OCI-LY7 (cell line): Measurements from ENCODE around the gene NTM. TPM values are rescaled to one million over a fixed set of nuclear protein-coding genes. Genes with fewer than 3 reads are reported as not detected.
A peak's percentile ranks its signal among the peaks of the same experiment; 100 is the strongest.

Source experiments
- BruUV-seq: library from RNA; stranded (reverse); fragments of 400-500 nt; replicated peaks from 2 replicates; lab custom pipeline; 2021; lab: Mats Ljungman, UMichigan
- CTCF ChIA-PET: fragments of 300-600 bp; sonication (Branson Sonifier 250); formaldehyde crosslinking; loops from one replicate; lab custom pipeline; 2022; ENCODE audit warnings: antibody characterized with exemption; ENCODE audit not compliant: unreplicated experiment; lab: Charles Lee
- POLR2A ChIA-PET: fragments of 300-600 bp; sonication (Branson Sonifier 250); formaldehyde crosslinking; loops from one replicate; lab custom pipeline; 2022; ENCODE audit warnings: antibody characterized with exemption; lab: Charles Lee
- DNase-seq: peaks from one replicate; pipeline ENCODE4 v3.0.0-alpha.2; 2015; ENCODE audit warnings: low spot score
- H2AFZ ChIP-seq: fragments of 200-600 bp; sonication (generic), shearing (Covaris generic); 2 replicates; pipeline ENCODE4 v1.6.1; 2014; ENCODE audit warnings: mild to moderate bottlenecking, antibody characterized with exemption, low read length, moderate library complexity
- H3K27ac ChIP-seq: fragments of 200-600 bp; sonication (generic); 2 replicates; pipeline ENCODE4 v1.5.1; 2014; ENCODE audit warnings: mixed run types, low read depth, mild to moderate bottlenecking, moderate library complexity, low read length, inconsistent platforms; ENCODE audit not compliant: poor library complexity, severe bottlenecking
- H3K36me3 ChIP-seq: fragments of 200-600 bp; sonication (generic); 2 replicates; pipeline ENCODE4 v1.6.1; 2014; ENCODE audit warnings: mild to moderate bottlenecking, antibody characterized with exemption, low read length, moderate library complexity, mixed read lengths; ENCODE audit not compliant: insufficient read depth
- H3K4me1 ChIP-seq: fragments of 200-600 bp; sonication (generic); 2 replicates; pipeline ENCODE4 v1.5.1; 2014; ENCODE audit warnings: mild to moderate bottlenecking, low read length; ENCODE audit not compliant: insufficient read depth, poor library complexity, severe bottlenecking
- H3K4me2 ChIP-seq: fragments of 200-600 bp; sonication (generic); 2 replicates; pipeline ENCODE4 v1.6.1; 2014; ENCODE audit warnings: mild to moderate bottlenecking, low read length
- H3K4me3 ChIP-seq: fragments of 200-600 bp; sonication (generic); 2 replicates; pipeline ENCODE4 v1.5.1; 2014; ENCODE audit warnings: mild to moderate bottlenecking, low read depth, low read length; ENCODE audit not compliant: poor library complexity, severe bottlenecking
- H3K79me2 ChIP-seq: fragments of 200-600 bp; sonication (generic); 2 replicates; pipeline ENCODE4 v1.6.1; 2016; ENCODE audit warnings: low read depth, mild to moderate bottlenecking, low read length, moderate library complexity, mixed read lengths; ENCODE audit not compliant: insufficient read depth
- H3K9me2 ChIP-seq: fragments of 200-600 bp; sonication (generic); 2 replicates; pipeline ENCODE4 v1.6.1; 2016; ENCODE audit warnings: mild to moderate bottlenecking, low read length, mixed read lengths; ENCODE audit not compliant: insufficient read depth
- H3K9me3 ChIP-seq: fragments of 200-600 bp; sonication (generic); 2 replicates; pipeline ENCODE4 v1.6.1; 2014; ENCODE audit warnings: mild to moderate bottlenecking, mixed run types, low read length, mixed read lengths
- H4K20me1 ChIP-seq: fragments of 200-600 bp; sonication (generic); 2 replicates; pipeline ENCODE4 v1.6.1; 2014; ENCODE audit warnings: mild to moderate bottlenecking, antibody characterized with exemption, low read length, moderate library complexity, mixed read lengths; ENCODE audit not compliant: insufficient read depth
- EZH2phosphoT487 ChIP-seq: fragments of 200-600 bp; sonication (generic); IDR thresholded peaks from 2 replicates; pipeline ENCODE4 v1.6.1; 2018; ENCODE audit warnings: low read depth, borderline replicate concordance, mild to moderate bottlenecking, mixed run types, antibody characterized with exemption, low read length, moderate library complexity, mixed read lengths
- intact Hi-C: fragments of 100-400 bp; cut with micrococcal nuclease; formaldehyde crosslinking; loops from one replicate; pipeline ENCODE4 v1.10.0; 2022; ENCODE audit not compliant: unreplicated experiment
- total RNA-seq, 2 experiments: library from RNA; depleted of rRNA in 1 of 2; stranded (reverse); fragments of >200 nt in 1 of 2; shearing (Covaris generic) in 1 of 2; gene quantifications; 2 replicates each; pipeline ENCODE4 v1.2.3, GENCODE V29; 2014 to 2022
- TF ChIP-seq, protein P1 (sequence below): fragments of 200-600 bp; sonication (generic); conservative IDR thresholded peaks from 2 replicates; pipeline ENCODE4 v1.5.1; 2014; ENCODE audit warnings: mild to moderate bottlenecking, antibody characterized with exemption, low read length, moderate library complexity, mixed read lengths

NTM gene
- total RNA-seq, 2 experiments from 2014 or later, result not detected

DNA sequence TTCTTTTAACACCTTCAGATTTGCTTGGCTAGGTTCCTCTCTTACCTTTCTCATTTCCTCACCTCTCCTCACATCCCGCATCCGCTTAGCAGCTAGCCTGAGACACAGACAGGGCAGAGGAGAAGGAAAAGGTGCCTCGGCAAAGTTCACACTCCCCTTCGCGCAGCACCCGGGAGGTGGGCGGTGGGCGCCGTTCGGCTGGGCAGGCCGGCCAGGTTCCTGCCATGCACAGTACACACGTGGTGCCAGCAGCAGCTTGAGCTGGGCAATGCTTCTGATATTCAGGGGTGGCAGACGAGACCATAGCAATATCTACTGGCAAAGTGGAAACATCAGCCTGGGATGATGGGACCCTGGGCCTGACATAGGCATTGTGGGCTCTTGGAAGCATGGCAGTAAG, 3.3 kb downstream of the NTM start:
- TF ChIP-seq EZH2phosphoT487, result no peak
- TF ChIP-seq, protein P1, sequence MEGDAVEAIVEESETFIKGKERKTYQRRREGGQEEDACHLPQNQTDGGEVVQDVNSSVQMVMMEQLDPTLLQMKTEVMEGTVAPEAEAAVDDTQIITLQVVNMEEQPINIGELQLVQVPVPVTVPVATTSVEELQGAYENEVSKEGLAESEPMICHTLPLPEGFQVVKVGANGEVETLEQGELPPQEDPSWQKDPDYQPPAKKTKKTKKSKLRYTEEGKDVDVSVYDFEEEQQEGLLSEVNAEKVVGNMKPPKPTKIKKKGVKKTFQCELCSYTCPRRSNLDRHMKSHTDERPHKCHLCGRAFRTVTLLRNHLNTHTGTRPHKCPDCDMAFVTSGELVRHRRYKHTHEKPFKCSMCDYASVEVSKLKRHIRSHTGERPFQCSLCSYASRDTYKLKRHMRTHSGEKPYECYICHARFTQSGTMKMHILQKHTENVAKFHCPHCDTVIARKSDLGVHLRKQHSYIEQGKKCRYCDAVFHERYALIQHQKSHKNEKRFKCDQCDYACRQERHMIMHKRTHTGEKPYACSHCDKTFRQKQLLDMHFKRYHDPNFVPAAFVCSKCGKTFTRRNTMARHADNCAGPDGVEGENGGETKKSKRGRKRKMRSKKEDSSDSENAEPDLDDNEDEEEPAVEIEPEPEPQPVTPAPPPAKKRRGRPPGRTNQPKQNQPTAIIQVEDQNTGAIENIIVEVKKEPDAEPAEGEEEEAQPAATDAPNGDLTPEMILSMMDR, result no peak
- H4K20me1 ChIP-seq, result no peaks in the 10 kb centered on the region
- no peak for DNase-seq
- no peak overlapping the region for H3K27ac ChIP-seq
- no peak overlapping the region for H2AFZ ChIP-seq
- intact Hi-C loops, result loop anchor here (10.0 kb wide), 1 partner anchor 459 kb away; the partner anchor contains the start of gene SNX19
- no peak overlapping the region for H3K4me2 ChIP-seq
- no peaks in the 10 kb centered on the region for H3K9me3 ChIP-seq
- BruUV-seq, result no TSS peak
- H3K4me3 ChIP-seq, result no peak overlapping the region
- ChIA-PET POLR2A (interaction anchor here (0.6 to 0.8 kb wide), 2 partner anchors 13 to 63 kb away, joined by 3 read pairs; no protein-coding TSS in a partner anchor), CTCF (no interaction called here)
- no peaks in the 10 kb centered on the region for H3K9me2 ChIP-seq
- no peaks in the 10 kb centered on the region for H3K79me2 ChIP-seq
- H3K4me1 ChIP-seq, result peaks cover 17% of the 10 kb centered on the region
- no peaks in the 10 kb centered on the region for H3K36me3 ChIP-seq

GRCh38 chr11:131375421-131375820, 5.0 kb downstream of the NTM start:
- TF ChIP-seq, protein P1, result no peak
- no peak for TF ChIP-seq EZH2phosphoT487
- ChIA-PET CTCF (no interaction called here), POLR2A (interaction anchor here (0.6 to 1.3 kb wide), 6 partner anchors 10 to 1734 kb away, joined by 3 to 5 read pairs (median 3); no protein-coding TSS in a partner anchor)
- Histone ChIP-seq H3K4me2 (no peak overlapping the region), H3K9me3 (no peaks in the 10 kb centered on the region), H3K79me2 (no peaks in the 10 kb centered on the region), H3K27ac (no peak overlapping the region), H3K4me3 (no peak overlapping the region), H4K20me1 (no peaks in the 10 kb centered on the region), H2AFZ (no peak overlapping the region), H3K9me2 (no peaks in the 10 kb centered on the region), H3K36me3 (no peaks in the 10 kb centered on the region), H3K4me1 (peaks cover 28% of the 10 kb centered on the region)
- no peak for DNase-seq
- intact Hi-C loops, result loop anchor here (10.0 kb wide), 1 partner anchor 461 kb away; the partner anchor contains the start of gene SNX19
- no TSS peak for BruUV-seq

- intact Hi-C loops, result loop anchor here (10.0 kb wide), 1 partner anchor 461 kb away; the partner anchor contains the start of gene SNX19
- BruUV-seq, result no TSS peak
- Histone ChIP-seq H3K4me1 (peaks cover 28% of the 10 kb centered on the region), H3K27ac (no peak overlapping the region), H3K4me2 (peak overlapping the region; percentile 31), H3K9me2 (no peaks in the 10 kb centered on the region), H3K9me3 (no peaks in the 10 kb centered on the region), H3K36me3 (no peaks in the 10 kb centered on the region), H4K20me1 (no peaks in the 10 kb centered on the region), H3K4me3 (no peak overlapping the region), H3K79me2 (no peaks in the 10 kb centered on the region), H2AFZ (no peak overlapping the region)
- no peak for TF ChIP-seq EZH2phosphoT487
- TF ChIP-seq, protein P1, result no peak
- CTCF ChIA-PET, result no interaction called here
- no peak for DNase-seq
- POLR2A ChIA-PET, result interaction anchor here (0.6 to 1.3 kb wide), 5 partner anchors 10 to 1734 kb away, joined by 3 to 5 read pairs (median 3); no protein-coding TSS in a partner anchor
Measured at GRCh38 chr11:131375915-131376314, 5.5 kb downstream of the NTM start.
